OCI-LY7 (cell line): Measurements from ENCODE around the gene MRPL40. TPM values are rescaled to one million over a fixed set of nuclear protein-coding genes. Genes with fewer than 3 reads are reported as not detected.
A peak's percentile ranks its signal among the peaks of the same experiment; 100 is the strongest.

Experiments used
- BruUV-seq: library from RNA; stranded (reverse); fragments of 400-500 nt; replicated peaks from 2 replicates; lab custom pipeline; 2021; lab: Mats Ljungman, UMichigan
- CTCF ChIA-PET: fragments of 300-600 bp; sonication (Branson Sonifier 250); formaldehyde crosslinking; loops from one replicate; lab custom pipeline; 2022; ENCODE audit warnings: antibody characterized with exemption; ENCODE audit not compliant: unreplicated experiment; lab: Charles Lee
- POLR2A ChIA-PET: fragments of 300-600 bp; sonication (Branson Sonifier 250); formaldehyde crosslinking; loops from one replicate; lab custom pipeline; 2022; ENCODE audit warnings: antibody characterized with exemption; lab: Charles Lee
- DNase-seq: peaks from one replicate; pipeline ENCODE4 v3.0.0-alpha.2; 2015; ENCODE audit warnings: low spot score
- H2AFZ ChIP-seq: fragments of 200-600 bp; sonication (generic), shearing (Covaris generic); 2 replicates; pipeline ENCODE4 v1.6.1; 2014; ENCODE audit warnings: mild to moderate bottlenecking, antibody characterized with exemption, low read length, moderate library complexity
- H3K27ac ChIP-seq: fragments of 200-600 bp; sonication (generic); 2 replicates; pipeline ENCODE4 v1.5.1; 2014; ENCODE audit warnings: mixed run types, low read depth, mild to moderate bottlenecking, moderate library complexity, low read length, inconsistent platforms; ENCODE audit not compliant: poor library complexity, severe bottlenecking
- H3K36me3 ChIP-seq: fragments of 200-600 bp; sonication (generic); 2 replicates; pipeline ENCODE4 v1.6.1; 2014; ENCODE audit warnings: mild to moderate bottlenecking, antibody characterized with exemption, low read length, moderate library complexity, mixed read lengths; ENCODE audit not compliant: insufficient read depth
- H3K4me1 ChIP-seq: fragments of 200-600 bp; sonication (generic); 2 replicates; pipeline ENCODE4 v1.5.1; 2014; ENCODE audit warnings: mild to moderate bottlenecking, low read length; ENCODE audit not compliant: insufficient read depth, poor library complexity, severe bottlenecking
- H3K4me2 ChIP-seq: fragments of 200-600 bp; sonication (generic); 2 replicates; pipeline ENCODE4 v1.6.1; 2014; ENCODE audit warnings: mild to moderate bottlenecking, low read length
- H3K4me3 ChIP-seq: fragments of 200-600 bp; sonication (generic); 2 replicates; pipeline ENCODE4 v1.5.1; 2014; ENCODE audit warnings: mild to moderate bottlenecking, low read depth, low read length; ENCODE audit not compliant: poor library complexity, severe bottlenecking
- H3K79me2 ChIP-seq: fragments of 200-600 bp; sonication (generic); 2 replicates; pipeline ENCODE4 v1.6.1; 2016; ENCODE audit warnings: low read depth, mild to moderate bottlenecking, low read length, moderate library complexity, mixed read lengths; ENCODE audit not compliant: insufficient read depth
- H3K9me2 ChIP-seq: fragments of 200-600 bp; sonication (generic); 2 replicates; pipeline ENCODE4 v1.6.1; 2016; ENCODE audit warnings: mild to moderate bottlenecking, low read length, mixed read lengths; ENCODE audit not compliant: insufficient read depth
- H3K9me3 ChIP-seq: fragments of 200-600 bp; sonication (generic); 2 replicates; pipeline ENCODE4 v1.6.1; 2014; ENCODE audit warnings: mild to moderate bottlenecking, mixed run types, low read length, mixed read lengths
- H4K20me1 ChIP-seq: fragments of 200-600 bp; sonication (generic); 2 replicates; pipeline ENCODE4 v1.6.1; 2014; ENCODE audit warnings: mild to moderate bottlenecking, antibody characterized with exemption, low read length, moderate library complexity, mixed read lengths; ENCODE audit not compliant: insufficient read depth
- CTCF ChIP-seq: fragments of 200-600 bp; sonication (generic); conservative IDR thresholded peaks from 2 replicates; pipeline ENCODE4 v1.5.1; 2014; ENCODE audit warnings: mild to moderate bottlenecking, antibody characterized with exemption, low read length, moderate library complexity, mixed read lengths
- EZH2phosphoT487 ChIP-seq: fragments of 200-600 bp; sonication (generic); IDR thresholded peaks from 2 replicates; pipeline ENCODE4 v1.6.1; 2018; ENCODE audit warnings: low read depth, borderline replicate concordance, mild to moderate bottlenecking, mixed run types, antibody characterized with exemption, low read length, moderate library complexity, mixed read lengths
- intact Hi-C: fragments of 100-400 bp; cut with micrococcal nuclease; formaldehyde crosslinking; loops from one replicate; pipeline ENCODE4 v1.10.0; 2022; ENCODE audit not compliant: unreplicated experiment
- total RNA-seq, 2 experiments: library from RNA; depleted of rRNA in 1 of 2; stranded (reverse); fragments of >200 nt in 1 of 2; shearing (Covaris generic) in 1 of 2; gene quantifications; 2 replicates each; pipeline ENCODE4 v1.2.3, GENCODE V29; 2014 to 2022

The MRPL40 gene
- total RNA-seq, 2 experiments from 2014 or later = 38.5 to 45.6 TPM

GRCh38 chr22:19478901-19479354 lies 46.6 kb downstream of the MRPL40 start, which contains the start of gene UFD1:
Gene UFD1, minus strand, starts transcription at chr22:19479193. Its CDS starts 108 bp downstream, at chr22:19479085.
- H4K20me1 ChIP-seq = peaks cover 19% of the 10 kb centered on the region
- H2AFZ ChIP-seq = peak within 1 kb of the TSS; percentile 78
- intact Hi-C loops = no loop called here
- H3K4me2 ChIP-seq = peak within 1 kb of the TSS; percentile 100
- H3K4me1 ChIP-seq = peaks cover 14% of the 10 kb centered on the region
- no peak for TF ChIP-seq EZH2phosphoT487
- no peak for TF ChIP-seq CTCF
- CTCF ChIA-PET = interaction anchor here (1.1 kb wide), 1 partner anchor 153 kb away, joined by 3 read pairs; no protein-coding TSS in a partner anchor
- no peaks in the 10 kb centered on the region for H3K9me3 ChIP-seq
- BruUV-seq = no TSS peak
- peak; percentile 86 for DNase-seq
- H3K36me3 ChIP-seq = peaks cover 52% of the 10 kb centered on the region
- POLR2A ChIA-PET = interaction anchor here (0.6 to 1.0 kb wide), 4 partner anchors 88 to 301 kb away, joined by 3 to 5 read pairs (median 4); no protein-coding TSS in a partner anchor
- peak within 1 kb of the TSS; percentile 75 for H3K27ac ChIP-seq
- H3K79me2 ChIP-seq = peaks cover 68% of the 10 kb centered on the region
- H3K9me2 ChIP-seq = no peaks in the 10 kb centered on the region
- H3K4me3 ChIP-seq = peak within 1 kb of the TSS; percentile 94

- intact Hi-C loops = loop anchor here (5.0 kb wide), 1 partner anchor 32 kb away; the partner anchor contains the start of gene C22orf39
These were observed 47.2 kb downstream of the MRPL40 start, which contains the start of gene CDC45 for GRCh38 chr22:19479355-19480172. Gene CDC45, plus strand, starts transcription at chr22:19479920. Its CDS starts 49 bp downstream, at chr22:19479969.

More at GRCh38 chr22:19479355-19480172, 47.2 kb downstream of the MRPL40 start, which contains the start of gene CDC45:
- Histone ChIP-seq H3K4me1 (peaks cover 14% of the 10 kb centered on the region), H3K27ac (peak within 1 kb of the TSS; percentile 75), H3K4me3 (peak within 1 kb of the TSS; percentile 94), H2AFZ (peak within 1 kb of the TSS; percentile 78), H3K79me2 (peaks cover 66% of the 10 kb centered on the region), H3K4me2 (peak within 1 kb of the TSS; percentile 100), H4K20me1 (peaks cover 19% of the 10 kb centered on the region), H3K36me3 (peaks cover 55% of the 10 kb centered on the region), H3K9me3 (no peaks in the 10 kb centered on the region), H3K9me2 (no peaks in the 10 kb centered on the region)
- no TSS peak for BruUV-seq
- ChIA-PET CTCF (no interaction called here), POLR2A (interaction anchor here (0.6 to 1.6 kb wide), 9 partner anchors 52 to 1505 kb away, joined by 3 to 6 read pairs (median 4); no protein-coding TSS in a partner anchor)
- no peak for TF ChIP-seq EZH2phosphoT487
- no peak for TF ChIP-seq CTCF
- peak; percentile 98 for DNase-seq
